DMS153 treated with DMSO at 0.1 percent for 48 hours (cell line): ENCODE data around the gene OCA2.

Source experiments
- DNase-seq: peaks from one replicate; lab custom pipeline; 2025; ENCODE audit not compliant: unreplicated experiment; lab: John Stamatoyannopoulos, UW

Gene OCA2

GRCh38 chr15:27885201-27885600, 213.9 kb downstream of the OCA2 start:
- DNase-seq, result no peak

- DNase-seq, result no peak
These were observed 214.4 kb downstream of the OCA2 start for GRCh38 chr15:27884726-27885125.

GRCh38 chr15:27878841-27879240, 220.3 kb downstream of the OCA2 start:
- DNase-seq, result no peak

GRCh38 chr15:27873828-27874227, 225.3 kb downstream of the OCA2 start:
- DNase-seq, result no peak

- no peak for DNase-seq
These were observed 226.1 kb downstream of the OCA2 start for GRCh38 chr15:27873039-27873438.

GRCh38 chr15:27872355-27872754, 226.8 kb downstream of the OCA2 start:
- no peak for DNase-seq

- no peak for DNase-seq
These were observed 227.2 kb downstream of the OCA2 start for GRCh38 chr15:27871902-27872260.

- no peak for DNase-seq
These were observed 227.8 kb downstream of the OCA2 start for GRCh38 chr15:27871078-27871901.

- DNase-seq, result no peak
These were observed 228.8 kb downstream of the OCA2 start for GRCh38 chr15:27870320-27870719.

GRCh38 chr15:27869697-27870281, 229.3 kb downstream of the OCA2 start:
- no peak for DNase-seq

- DNase-seq, result no peak
These were observed 230.2 kb downstream of the OCA2 start for GRCh38 chr15:27868828-27869404.

- no peak for DNase-seq
These were observed 231.3 kb downstream of the OCA2 start for GRCh38 chr15:27867861-27868260.

- DNase-seq, result no peak
These were observed 232.5 kb downstream of the OCA2 start for GRCh38 chr15:27866505-27867165.

- no peak for DNase-seq
These were observed 233.2 kb downstream of the OCA2 start for GRCh38 chr15:27865926-27866325.

- DNase-seq, result no peak
These were observed 233.7 kb downstream of the OCA2 start for GRCh38 chr15:27865323-27865922.

GRCh38 chr15:27864719-27865118, 234.4 kb downstream of the OCA2 start:
- DNase-seq, result no peak

GRCh38 chr15:27864086-27864485, 235.0 kb downstream of the OCA2 start:
- DNase-seq, result no peak

- DNase-seq, result no peak
These were observed 236.1 kb downstream of the OCA2 start for GRCh38 chr15:27863000-27863399.

GRCh38 chr15:27861171-27861570, 237.9 kb downstream of the OCA2 start:
- no peak for DNase-seq

GRCh38 chr15:27855137-27855536, 244.0 kb downstream of the OCA2 start:
- no peak for DNase-seq

GRCh38 chr15:27854601-27855000, 244.5 kb downstream of the OCA2 start:
- no peak for DNase-seq
